BE2C (cell line): ENCODE measurements around the gene SPATA16.

Source experiments
- DNase-seq: peaks from one replicate; pipeline ENCODE4 v3.0.0-alpha.2; 2020
- H3K27me3 ChIP-seq: fragments of 250-450 bp; sonication (Bioruptor Pico); 2 replicates; pipeline ENCODE4 v1.5.1; 2020; ENCODE audit warnings: mild to moderate bottlenecking
- H3K36me3 ChIP-seq: fragments of 250-450 bp; sonication (Bioruptor Pico); 2 replicates; pipeline ENCODE4 v1.5.1; 2020; ENCODE audit warnings: mild to moderate bottlenecking
- H3K4me1 ChIP-seq: fragments of 250-450 bp; sonication (Bioruptor Pico); 2 replicates; pipeline ENCODE4 v1.5.1; 2020
- H3K4me3 ChIP-seq: 2 replicates; pipeline ENCODE4 v1.5.1; 2011; ENCODE audit warnings: low read depth, low read length
- H3K9me3 ChIP-seq: fragments of 250-450 bp; sonication (Bioruptor Pico); 2 replicates; pipeline ENCODE4 v1.5.1; 2020
- TF ChIP-seq, protein P1 (sequence below): IDR thresholded peaks from 2 replicates; pipeline ENCODE4 v1.5.1; 2012; ENCODE audit warnings: mild to moderate bottlenecking, low read depth, low read length

Gene SPATA16

DNA sequence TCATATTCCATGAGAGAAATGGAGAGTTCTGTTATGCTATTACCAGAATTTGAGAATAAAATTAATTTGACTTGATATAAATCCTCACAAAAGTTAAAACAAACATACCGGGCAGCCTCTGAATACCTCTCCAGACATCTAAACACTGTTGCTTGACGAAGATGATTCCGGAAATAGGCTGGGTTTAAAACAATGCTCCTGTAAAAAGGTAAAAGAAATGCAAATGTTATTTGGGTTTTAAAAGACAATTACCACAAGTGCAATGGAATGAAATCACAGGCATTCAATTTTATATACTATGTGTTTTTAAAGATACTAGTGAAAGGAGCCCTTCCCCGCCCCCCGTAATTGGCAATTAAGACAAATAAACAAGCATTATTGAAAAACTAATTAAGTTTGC is 121.7 kb downstream of the SPATA16 start:
- H3K4me3 ChIP-seq: no peak overlapping the region
- no peak for DNase-seq
- H3K4me1 ChIP-seq: no peaks in the 10 kb centered on the region
- H3K9me3 ChIP-seq: no peaks in the 10 kb centered on the region
- no peaks in the 10 kb centered on the region for H3K27me3 ChIP-seq
- TF ChIP-seq, protein P1, sequence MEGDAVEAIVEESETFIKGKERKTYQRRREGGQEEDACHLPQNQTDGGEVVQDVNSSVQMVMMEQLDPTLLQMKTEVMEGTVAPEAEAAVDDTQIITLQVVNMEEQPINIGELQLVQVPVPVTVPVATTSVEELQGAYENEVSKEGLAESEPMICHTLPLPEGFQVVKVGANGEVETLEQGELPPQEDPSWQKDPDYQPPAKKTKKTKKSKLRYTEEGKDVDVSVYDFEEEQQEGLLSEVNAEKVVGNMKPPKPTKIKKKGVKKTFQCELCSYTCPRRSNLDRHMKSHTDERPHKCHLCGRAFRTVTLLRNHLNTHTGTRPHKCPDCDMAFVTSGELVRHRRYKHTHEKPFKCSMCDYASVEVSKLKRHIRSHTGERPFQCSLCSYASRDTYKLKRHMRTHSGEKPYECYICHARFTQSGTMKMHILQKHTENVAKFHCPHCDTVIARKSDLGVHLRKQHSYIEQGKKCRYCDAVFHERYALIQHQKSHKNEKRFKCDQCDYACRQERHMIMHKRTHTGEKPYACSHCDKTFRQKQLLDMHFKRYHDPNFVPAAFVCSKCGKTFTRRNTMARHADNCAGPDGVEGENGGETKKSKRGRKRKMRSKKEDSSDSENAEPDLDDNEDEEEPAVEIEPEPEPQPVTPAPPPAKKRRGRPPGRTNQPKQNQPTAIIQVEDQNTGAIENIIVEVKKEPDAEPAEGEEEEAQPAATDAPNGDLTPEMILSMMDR: no peak
- H3K36me3 ChIP-seq: no peaks in the 10 kb centered on the region

DNA sequence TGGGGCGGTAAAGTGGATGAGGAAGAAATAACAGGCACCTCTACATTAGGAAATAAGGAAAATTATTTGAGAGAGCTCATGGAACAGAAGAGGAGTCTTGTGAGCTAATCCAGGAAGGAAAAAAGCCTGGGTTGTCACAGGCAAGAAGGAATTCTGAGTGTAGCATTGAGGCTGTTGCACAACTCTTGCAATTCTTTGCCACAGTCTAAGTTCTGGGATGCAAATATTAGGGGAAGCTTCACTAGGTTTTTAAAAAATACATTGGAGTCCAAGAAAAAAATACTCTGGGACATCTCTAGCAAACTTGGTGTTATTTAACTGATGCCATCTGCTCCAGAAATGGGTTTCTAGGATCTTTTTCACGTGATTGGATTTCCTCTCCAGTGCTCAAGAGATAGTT is 122.3 kb downstream of the SPATA16 start:
- H3K4me3 ChIP-seq: no peak overlapping the region
- no peaks in the 10 kb centered on the region for H3K9me3 ChIP-seq
- no peak for DNase-seq
- no peaks in the 10 kb centered on the region for H3K4me1 ChIP-seq
- H3K27me3 ChIP-seq: no peaks in the 10 kb centered on the region
- TF ChIP-seq, protein P1: no peak
- H3K36me3 ChIP-seq: no peaks in the 10 kb centered on the region

DNA sequence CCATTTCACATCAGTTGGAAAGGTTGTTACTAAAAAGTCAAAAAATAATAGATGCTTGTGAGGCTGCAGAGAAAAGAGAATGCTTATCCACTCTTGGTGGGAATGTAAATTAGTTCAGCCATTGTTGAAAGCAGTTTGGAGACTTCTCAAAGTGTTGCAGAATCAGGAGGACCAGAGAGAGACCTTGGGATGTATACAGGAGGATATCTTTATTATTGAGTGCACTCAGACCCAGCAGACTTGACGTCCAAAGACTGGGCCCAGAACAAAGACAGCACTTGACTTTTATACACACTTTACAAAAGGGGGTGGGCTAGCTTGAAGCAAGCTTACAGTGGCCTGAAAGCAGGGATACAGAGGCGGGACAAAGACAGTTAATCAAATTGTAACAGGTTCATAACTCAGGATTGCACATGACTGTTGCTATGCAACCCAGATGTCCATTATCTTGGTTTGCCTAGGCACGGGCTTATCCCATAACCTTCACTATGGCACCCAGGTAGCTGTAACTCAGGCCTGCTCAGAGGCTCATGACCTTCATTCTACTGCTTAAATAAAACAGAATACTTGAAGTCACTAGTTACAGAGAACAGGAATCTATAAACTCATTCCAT is 127.7 kb downstream of the SPATA16 start:
- DNase-seq: no peak
- Histone ChIP-seq H3K4me3 (no peak overlapping the region), H3K36me3 (no peaks in the 10 kb centered on the region), H3K9me3 (no peaks in the 10 kb centered on the region), H3K27me3 (no peaks in the 10 kb centered on the region), H3K4me1 (no peaks in the 10 kb centered on the region)
- TF ChIP-seq, protein P1: no peak

DNA sequence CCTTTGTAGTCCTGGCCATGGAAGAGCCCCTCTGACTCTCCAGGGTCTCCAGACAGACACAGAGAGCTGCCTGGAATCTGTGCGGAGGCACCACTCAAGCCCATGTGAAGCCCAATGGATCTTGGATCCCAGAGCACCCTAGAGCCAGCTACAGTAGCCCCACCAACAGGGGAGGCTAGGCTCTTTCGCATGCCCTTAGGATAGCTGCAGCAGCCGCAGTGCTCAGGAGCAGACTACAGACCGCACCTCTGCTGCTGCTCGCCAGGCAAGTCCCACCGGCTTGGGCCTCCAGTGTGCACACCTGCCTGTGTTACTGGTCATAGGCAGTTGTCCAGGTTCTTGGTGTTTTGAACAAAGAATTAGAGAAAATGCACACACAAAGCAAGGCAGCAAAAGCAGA is 131.6 kb downstream of the SPATA16 start:
- Histone ChIP-seq H3K9me3 (no peaks in the 10 kb centered on the region), H3K4me3 (no peak overlapping the region), H3K36me3 (no peaks in the 10 kb centered on the region), H3K27me3 (no peaks in the 10 kb centered on the region), H3K4me1 (no peaks in the 10 kb centered on the region)
- DNase-seq: no peak
- TF ChIP-seq, protein P1: no peak

DNA sequence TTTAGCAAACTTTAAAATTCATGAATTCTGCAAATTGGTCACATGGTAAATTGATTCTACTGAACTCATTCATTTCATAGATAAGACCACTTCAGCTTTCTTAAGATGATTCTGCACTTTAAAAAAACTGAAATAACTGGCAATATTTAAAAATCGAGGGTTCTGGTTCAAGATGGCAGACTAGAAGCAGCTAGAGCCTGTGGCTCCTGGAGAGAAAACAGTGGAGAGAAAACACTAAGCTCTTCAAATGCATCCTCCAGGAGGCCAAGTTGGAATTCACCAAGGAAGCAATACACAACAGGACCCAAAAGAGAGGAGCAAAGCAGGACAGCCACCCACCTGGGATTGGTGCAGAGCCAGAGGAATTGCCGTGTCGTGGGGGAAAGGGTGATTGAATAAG is 132.1 kb downstream of the SPATA16 start:
- DNase-seq: no peak
- H3K4me1 ChIP-seq: no peaks in the 10 kb centered on the region
- TF ChIP-seq, protein P1: no peak

DNA sequence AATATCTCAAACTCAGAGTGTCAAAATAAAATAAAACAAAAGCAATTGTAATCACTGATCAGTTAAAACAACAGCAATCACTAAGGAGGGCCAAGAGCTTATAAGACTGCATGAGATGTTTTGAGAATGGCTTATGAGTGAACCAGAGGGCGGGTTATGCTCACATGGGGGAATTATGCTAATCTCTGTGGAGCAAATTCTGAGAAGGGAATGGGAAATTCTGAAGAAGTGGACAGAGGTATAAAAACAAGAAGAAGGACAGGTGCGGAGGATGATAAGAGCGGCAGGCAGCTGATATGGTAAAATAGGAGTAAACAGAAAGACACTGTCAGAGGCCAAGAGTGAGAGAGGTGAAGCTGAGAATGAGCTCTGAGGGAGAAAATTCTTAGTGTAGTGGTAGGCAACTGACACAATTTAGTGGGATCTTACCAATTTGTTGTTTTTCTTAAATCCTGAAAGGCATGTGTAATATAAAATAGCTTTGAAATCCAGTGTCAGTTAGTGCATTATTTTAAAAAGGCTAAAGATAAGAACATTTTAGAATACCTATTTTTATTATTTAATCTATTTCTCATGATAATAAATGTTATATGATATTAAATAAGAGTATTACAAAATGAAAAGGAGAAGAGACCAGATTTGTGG is 133.8 kb downstream of the SPATA16 start:
- Histone ChIP-seq H3K9me3 (no peaks in the 10 kb centered on the region), H3K27me3 (no peaks in the 10 kb centered on the region), H3K4me1 (no peaks in the 10 kb centered on the region), H3K4me3 (no peak overlapping the region), H3K36me3 (no peaks in the 10 kb centered on the region)
- DNase-seq: no peak
- TF ChIP-seq, protein P1: no peak

More for the DNA sequence above, 132.1 kb downstream of the SPATA16 start:
- Histone ChIP-seq H3K27me3 (no peaks in the 10 kb centered on the region), H3K4me3 (no peak overlapping the region), H3K36me3 (no peaks in the 10 kb centered on the region), H3K9me3 (no peaks in the 10 kb centered on the region)
